Caco-2 (cell line): ENCODE results near the gene PRR33. TPM values are rescaled to one million over a fixed set of nuclear protein-coding genes. Genes with fewer than 3 reads are reported as not detected.
A peak's percentile ranks its signal among the peaks of the same experiment; 100 is the strongest.

Experiments used
- BruUV-seq: library from RNA; stranded (reverse); fragments of 400-500 nt; replicated peaks from 2 replicates; lab custom pipeline; 2021; lab: Mats Ljungman, UMichigan
- CTCF ChIA-PET: fragments of 300-600 bp; sonication (Branson Sonifier 250); formaldehyde crosslinking; loops from one replicate; lab custom pipeline; 2022; ENCODE audit warnings: antibody characterized with exemption; lab: Charles Lee
- POLR2A ChIA-PET: fragments of 300-600 bp; sonication (Branson Sonifier 250); formaldehyde crosslinking; loops from one replicate; lab custom pipeline; 2022; ENCODE audit warnings: antibody characterized with exemption; lab: Charles Lee
- DNase-seq, 2 experiments: peaks; one replicate each; pipeline versions ENCODE4 v3.0.0 to v3.0.0-alpha.2; 2020 to 2022
- H3K27me3 ChIP-seq: replicated peaks from 2 replicates; pipeline ENCODE4 v1.6.0; 2011; ENCODE audit warnings: low read length; ENCODE audit not compliant: control insufficient read depth, insufficient read depth
- H3K36me3 ChIP-seq: 2 replicates; pipeline ENCODE4 v1.5.1; 2011; ENCODE audit warnings: low read length; ENCODE audit not compliant: control insufficient read depth, insufficient read depth
- H3K4me1 ChIP-seq: fragments of 250-450 bp; sonication (Bioruptor Pico); 2 replicates; pipeline ENCODE4 v1.5.1; 2020; ENCODE audit warnings: mild to moderate bottlenecking
- H3K4me3 ChIP-seq: 2 replicates; pipeline ENCODE4 v1.5.1; 2011; ENCODE audit warnings: low read depth, mild to moderate bottlenecking, control low read depth, low read length
- H3K9me3 ChIP-seq: fragments of 250-450 bp; sonication (Bioruptor Pico); 2 replicates; pipeline ENCODE4 v1.5.1; 2020; ENCODE audit warnings: mild to moderate bottlenecking, moderate library complexity
- H3K27ac Mint-ChIP-seq: one replicate; pipeline ENCODE4 v1.8.0; 2022; ENCODE audit warnings: mixed read lengths; ENCODE audit not compliant: unreplicated experiment
- H3K27me3 Mint-ChIP-seq: one replicate; pipeline ENCODE4 v1.8.0; 2022; ENCODE audit warnings: mixed read lengths; ENCODE audit not compliant: insufficient read depth, unreplicated experiment
- H3K36me3 Mint-ChIP-seq: one replicate; pipeline ENCODE4 v1.8.0; 2022; ENCODE audit warnings: mild to moderate bottlenecking, mixed read lengths; ENCODE audit not compliant: insufficient read depth, unreplicated experiment
- H3K4me1 Mint-ChIP-seq: one replicate; pipeline ENCODE4 v1.8.0; 2022; ENCODE audit warnings: low read depth, mixed read lengths; ENCODE audit not compliant: unreplicated experiment
- H3K4me3 Mint-ChIP-seq: one replicate; pipeline ENCODE4 v1.8.0; 2022; ENCODE audit warnings: mild to moderate bottlenecking, moderate library complexity, mixed read lengths; ENCODE audit not compliant: unreplicated experiment
- H3K9me3 Mint-ChIP-seq: one replicate; pipeline ENCODE4 v1.8.0; 2022; ENCODE audit warnings: mixed read lengths; ENCODE audit not compliant: unreplicated experiment
- CTCF ChIP-seq, 2 experiments: fragments of 200-600 bp in 1 of 2; IDR thresholded peaks; 1 replicate in 1 of 2; 2 replicates in 1 of 2; pipeline versions ENCODE4 v1.5.1 to v1.8.0; 2011 to 2022; ENCODE audit warnings: antibody characterized with exemption in 1 of 2, control low read depth in 1 of 2, inconsistent platforms in 1 of 2, low read depth in 1 of 2, low read length in 1 of 2, mild to moderate bottlenecking in 1 of 2, moderate library complexity in 1 of 2; ENCODE audit not compliant: insufficient read depth in 1 of 2, severe bottlenecking in 1 of 2, unreplicated experiment in 1 of 2
- intact Hi-C: fragments of 100-400 bp; cut with micrococcal nuclease; formaldehyde crosslinking; loops from one replicate; pipeline ENCODE4 v1.10.0; 2022; ENCODE audit not compliant: unreplicated experiment
- total RNA-seq: library from RNA; stranded (reverse); gene quantifications from 2 replicates; pipeline ENCODE4 v1.2.3, GENCODE V29; 2022

PRR33 gene
- total RNA-seq, 1 experiment from 2014 or later = not detected

GRCh38 chr11:1924181-1924580 is 32.5 kb upstream of the PRR33 start:
- no peak overlapping the region for H3K4me3 ChIP-seq
- Mint-ChIP-seq H3K9me3 (no peaks in the 10 kb centered on the region), H3K27ac (no peak overlapping the region), H3K27me3 (no peaks in the 10 kb centered on the region), H3K4me1 (no peaks in the 10 kb centered on the region), H3K36me3 (no peaks in the 10 kb centered on the region), H3K4me3 (no peak overlapping the region)
- BruUV-seq = no TSS peak
- intact Hi-C loops = no loop called here
- H3K4me1 ChIP-seq = no peaks in the 10 kb centered on the region; the same call in 1 of the 2 replicates
- TF ChIP-seq CTCF (IDR thresholded peaks at IDR 0.05; ENCODE audit: insufficient read depth in 1 of 2, low read depth in 1 of 2, low read length in 1 of 2, severe bottlenecking in 1 of 2, unreplicated experiment in 1 of 2) = no peak
- H3K27me3 ChIP-seq = no peaks in the 10 kb centered on the region
- no peaks in the 10 kb centered on the region for H3K9me3 ChIP-seq
- ChIA-PET CTCF (no interaction called here), POLR2A (no interaction called here)
- no peaks in the 10 kb centered on the region for H3K36me3 ChIP-seq
- peak in 1 of 2 experiments; percentile 21 for DNase-seq

- no peak overlapping the region for H3K27ac Mint-ChIP-seq
- CTCF ChIA-PET = interaction anchor here (0.6 kb wide), 1 partner anchor 283 kb away, joined by 3 read pairs; no protein-coding TSS in a partner anchor
- H3K9me3 Mint-ChIP-seq = no peaks in the 10 kb centered on the region
- no peaks in the 10 kb centered on the region for H3K27me3 ChIP-seq
- DNase-seq = peak in 1 of 2 experiments; percentile 7
- H3K27me3 Mint-ChIP-seq = no peaks in the 10 kb centered on the region
- no peak overlapping the region for H3K4me3 Mint-ChIP-seq
- intact Hi-C loops = no loop called here
- no peaks in the 10 kb centered on the region for H3K4me1 Mint-ChIP-seq
- H3K36me3 Mint-ChIP-seq = no peaks in the 10 kb centered on the region
- BruUV-seq = no TSS peak
- no peak overlapping the region for H3K4me3 ChIP-seq
- H3K9me3 ChIP-seq = no peaks in the 10 kb centered on the region
- H3K4me1 ChIP-seq = no peaks in the 10 kb centered on the region; the same call in 1 of the 2 replicates
- TF ChIP-seq CTCF (IDR thresholded peaks at IDR 0.05; ENCODE audit: insufficient read depth in 1 of 2, low read depth in 1 of 2, low read length in 1 of 2, severe bottlenecking in 1 of 2, unreplicated experiment in 1 of 2) = no peak
- POLR2A ChIA-PET = no interaction called here
- no peaks in the 10 kb centered on the region for H3K36me3 ChIP-seq
These were observed 31.7 kb upstream of the PRR33 start for GRCh38 chr11:1923201-1923956.

GRCh38 chr11:1922481-1923081 is 30.9 kb upstream of the PRR33 start:
- H3K27ac Mint-ChIP-seq = no peak overlapping the region
- no peak for DNase-seq
- no peaks in the 10 kb centered on the region for H3K27me3 Mint-ChIP-seq
- H3K4me1 Mint-ChIP-seq = no peaks in the 10 kb centered on the region
- POLR2A ChIA-PET = no interaction called here
- H3K36me3 Mint-ChIP-seq = no peaks in the 10 kb centered on the region
- no peak overlapping the region for H3K4me3 ChIP-seq
- CTCF ChIA-PET = interaction anchor here (0.5 to 2.3 kb wide), 3 partner anchors 40 to 229 kb away, joined by 3 to 16 read pairs (median 6); no protein-coding TSS in a partner anchor
- no TSS peak for BruUV-seq
- intact Hi-C loops = no loop called here
- H3K36me3 ChIP-seq = no peaks in the 10 kb centered on the region
- no peaks in the 10 kb centered on the region for H3K9me3 ChIP-seq
- H3K4me3 Mint-ChIP-seq = no peak overlapping the region
- no peaks in the 10 kb centered on the region; the same call in 1 of the 2 replicates for H3K4me1 ChIP-seq
- no peak for TF ChIP-seq CTCF (IDR thresholded peaks at IDR 0.05; ENCODE audit: insufficient read depth in 1 of 2, low read depth in 1 of 2, low read length in 1 of 2, severe bottlenecking in 1 of 2, unreplicated experiment in 1 of 2)
- no peaks in the 10 kb centered on the region for H3K9me3 Mint-ChIP-seq
- H3K27me3 ChIP-seq = no peaks in the 10 kb centered on the region
